Activated naive CD4-positive, alpha-beta T cell treated with anti-CD3 and anti-CD28 coated beads, Interleukin-2, amount 50 U/mL, for 72 hours (primary cell): Measurements from ENCODE around the gene HOXB4. TPM values are rescaled to one million over a fixed set of nuclear protein-coding genes. Genes with fewer than 3 reads are reported as not detected.
"Not testable (repeated sequence)": the region's sequence is repeated elsewhere in the genome, so short reads cannot be mapped to it uniquely, and the experiment has no call there.

Source experiments
- ATAC-seq, 2 donors: fragments of 150-1000 bp; cut with Tn5 transposase; 2 replicates each; pipeline ENCODE4 v1.10.0; 2021; ENCODE audit warnings: mild to moderate bottlenecking in 2 of 2, moderate library complexity in 2 of 2
- DNase-seq, 2 donors: peaks; one replicate each; pipeline ENCODE4 v3.0.0; 2021 to 2022; ENCODE audit warnings: low spot score in 2 of 2
- H3K27ac Mint-ChIP-seq, 2 donors: one replicate each; pipeline ENCODE4 v1.8.0; 2022; ENCODE audit warnings: mild to moderate bottlenecking in 2 of 2, mixed read lengths in 2 of 2
- H3K36me3 Mint-ChIP-seq, 2 donors: one replicate each; pipeline ENCODE4 v1.8.0; 2022; ENCODE audit warnings: mixed read lengths in 2 of 2
- H3K9me3 Mint-ChIP-seq, 2 donors: one replicate each; pipeline ENCODE4 v1.8.0; 2022; ENCODE audit warnings: mixed read lengths in 2 of 2
- total RNA-seq, 2 donors: library from RNA; stranded (reverse); gene quantifications; one replicate each; pipeline ENCODE4 v1.2.3, GENCODE V29; 2022

The HOXB4 gene
- total RNA-seq, 2 donors from 2014 or later: 0.89 to 3.0 TPM

GRCh38 chr17:48543107-48543853 is 34.9 kb downstream of the HOXB4 start:
- Mint-ChIP-seq H3K27ac (peak overlapping the region; percentile 95 to 100), H3K9me3 (no peaks in the 10 kb centered on the region), H3K36me3 (peaks cover 13 to 33% of the 10 kb centered on the region in 2 donors)
- DNase-seq: peak; percentile 66 to 71
- peak; percentile 49 to 70 for ATAC-seq

- Mint-ChIP-seq H3K27ac (peak overlapping the region; percentile 95 to 100), H3K36me3 (peaks cover 13 to 33% of the 10 kb centered on the region in 2 donors), H3K9me3 (no peaks in the 10 kb centered on the region)
- ATAC-seq: no peak
- no peak for DNase-seq
Observed at GRCh38 chr17:48542698-48543106, 35.4 kb downstream of the HOXB4 start.

- H3K9me3 Mint-ChIP-seq: no peaks in the 10 kb centered on the region
Observed at GRCh38 chr17:48542114-48542656, 36.0 kb downstream of the HOXB4 start.

GRCh38 chr17:48541577-48542113 is 36.5 kb downstream of the HOXB4 start:
- H3K36me3 Mint-ChIP-seq: peaks cover 13 to 33% of the 10 kb centered on the region in 2 donors
- H3K9me3 Mint-ChIP-seq: no peaks in the 10 kb centered on the region
- DNase-seq: no peak
- peak in 1 of 2 donors; percentile 50 for ATAC-seq
- H3K27ac Mint-ChIP-seq: peak overlapping the region; percentile 92 to 100

More at GRCh38 chr17:48542114-48542656, 36.0 kb downstream of the HOXB4 start:
- Mint-ChIP-seq H3K27ac (peak overlapping the region; percentile 92 to 100), H3K36me3 (peaks cover 13 to 33% of the 10 kb centered on the region in 2 donors)
- DNase-seq (peak in 1 of 2 donors; percentile 24), ATAC-seq (peak in 1 of 2 donors; percentile 13)

GRCh38 chr17:48541036-48541576 is 37.0 kb downstream of the HOXB4 start:
- H3K27ac Mint-ChIP-seq: peak overlapping the region; percentile 86 to 100
- no peaks in the 10 kb centered on the region for H3K9me3 Mint-ChIP-seq
- H3K36me3 Mint-ChIP-seq: peaks cover 13 to 33% of the 10 kb centered on the region in 2 donors
- no peak for DNase-seq
- ATAC-seq: peak in 1 of 2 donors; percentile 19

- no peak for ATAC-seq
- DNase-seq: no peak
- no peaks in the 10 kb centered on the region for H3K9me3 Mint-ChIP-seq
- peak overlapping the region in 1 of 2 donors; percentile 18 for H3K27ac Mint-ChIP-seq
- H3K36me3 Mint-ChIP-seq: peaks cover 13 to 33% of the 10 kb centered on the region in 2 donors
Observed at GRCh38 chr17:48540213-48540612, 37.9 kb downstream of the HOXB4 start.

GRCh38 chr17:48539177-48539576 is 39.0 kb downstream of the HOXB4 start:
- Mint-ChIP-seq H3K9me3 (no peaks in the 10 kb centered on the region), H3K36me3 (peaks cover 13 to 32% of the 10 kb centered on the region in 2 donors), H3K27ac (no peak overlapping the region)
- no peak for ATAC-seq
- DNase-seq: no peak

GRCh38 chr17:48537316-48537715 is 40.8 kb downstream of the HOXB4 start:
- no peaks in the 10 kb centered on the region for H3K9me3 Mint-ChIP-seq
- no peak overlapping the region for H3K27ac Mint-ChIP-seq
- peaks cover 7 to 16% of the 10 kb centered on the region in 2 donors for H3K36me3 Mint-ChIP-seq
- ATAC-seq (no peak), DNase-seq (no peak)

GRCh38 chr17:48535793-48536559 is 42.2 kb downstream of the HOXB4 start:
- DNase-seq, H3K9me3 Mint-ChIP-seq, H3K27ac Mint-ChIP-seq, H3K36me3 Mint-ChIP-seq: not testable (repeated sequence)
- peak in 1 of 2 donors; percentile 30 for ATAC-seq

- no peak for ATAC-seq
- DNase-seq: no peak
- H3K27ac Mint-ChIP-seq: no peak overlapping the region
- no peaks in the 10 kb centered on the region for H3K9me3 Mint-ChIP-seq
- H3K36me3 Mint-ChIP-seq: no peaks in the 10 kb centered on the region
Observed at GRCh38 chr17:48532261-48532660, 45.9 kb downstream of the HOXB4 start.

GRCh38 chr17:48530887-48531272 is 47.3 kb downstream of the HOXB4 start, which contains the start of gene HOXB1:
Gene HOXB1, minus strand, starts transcription at chr17:48531011. Its CDS starts 107 bp downstream, at chr17:48530904.
- ATAC-seq (no peak), DNase-seq (no peak)
- Mint-ChIP-seq H3K27ac (no peak within 1 kb of the TSS), H3K9me3 (no peaks in the 10 kb centered on the region), H3K36me3 (no peaks in the 10 kb centered on the region)

- no peak overlapping the region for H3K27ac Mint-ChIP-seq
- DNase-seq: no peak
- H3K9me3 Mint-ChIP-seq: no peaks in the 10 kb centered on the region
- no peaks in the 10 kb centered on the region for H3K36me3 Mint-ChIP-seq
- ATAC-seq: no peak
Observed at GRCh38 chr17:48530208-48530886, 47.8 kb downstream of the HOXB4 start.

GRCh38 chr17:48529683-48530009 is 48.5 kb downstream of the HOXB4 start:
- Mint-ChIP-seq H3K9me3 (no peaks in the 10 kb centered on the region), H3K36me3 (no peaks in the 10 kb centered on the region), H3K27ac (no peak overlapping the region)
- DNase-seq (no peak), ATAC-seq (no peak)

GRCh38 chr17:48528936-48529682 is 49.0 kb downstream of the HOXB4 start:
- DNase-seq (no peak), ATAC-seq (no peak)
- Mint-ChIP-seq H3K27ac (no peak overlapping the region), H3K9me3 (no peaks in the 10 kb centered on the region), H3K36me3 (no peaks in the 10 kb centered on the region)

- DNase-seq: no peak
- ATAC-seq: no peak
- Mint-ChIP-seq H3K27ac (no peak overlapping the region), H3K9me3 (no peaks in the 10 kb centered on the region), H3K36me3 (no peaks in the 10 kb centered on the region)
Observed at GRCh38 chr17:48528153-48528935, 49.8 kb downstream of the HOXB4 start.
